ENCODE data around the gene KPNA4. TPM values are rescaled to one million over a fixed set of nuclear protein-coding genes. Genes with fewer than 3 reads are reported as not detected.

KPNA4 gene
- total RNA-seq, 2 experiments from 2014 or later: 44.0 to 49.4 TPM

DNA sequence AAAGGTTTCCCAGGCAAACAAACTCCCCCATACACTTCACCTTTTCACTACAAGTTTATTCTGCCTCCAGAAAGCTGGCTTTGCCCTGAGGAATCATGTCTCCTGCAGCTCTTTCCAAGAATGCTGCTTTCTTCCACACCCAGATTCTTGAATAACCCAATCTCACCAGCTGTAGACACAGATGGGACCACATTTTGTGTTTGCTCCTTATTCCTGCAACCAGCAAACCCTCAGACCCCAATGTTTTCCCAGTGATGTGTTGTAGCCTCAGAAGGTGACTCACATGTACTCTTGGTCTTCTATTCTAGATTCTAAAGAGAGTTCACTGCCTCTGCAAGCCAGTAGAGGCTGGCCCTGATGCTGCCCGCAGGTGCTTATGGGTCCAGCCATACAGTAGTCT is 92.2 kb downstream of the KPNA4 start:
- no peaks in the 10 kb centered on the region for H3K4me1 Mint-ChIP-seq (ENCODE audit: low read depth)
- H3K4me3 Mint-ChIP-seq: no peak overlapping the region
- no peaks in the 10 kb centered on the region for H3K36me3 Mint-ChIP-seq (ENCODE audit: low read depth)
- ATAC-seq (ENCODE audit: poor library complexity): no peak
- peaks cover 22% of the 10 kb centered on the region for H3K27me3 Mint-ChIP-seq
- H3K27ac ChIP-seq (ENCODE audit: low read depth in 1 of 2, low read length in 2 of 2): no peak overlapping the region
- CTCF ChIA-PET: no interaction called here
- TF ChIP-seq, protein P1, sequence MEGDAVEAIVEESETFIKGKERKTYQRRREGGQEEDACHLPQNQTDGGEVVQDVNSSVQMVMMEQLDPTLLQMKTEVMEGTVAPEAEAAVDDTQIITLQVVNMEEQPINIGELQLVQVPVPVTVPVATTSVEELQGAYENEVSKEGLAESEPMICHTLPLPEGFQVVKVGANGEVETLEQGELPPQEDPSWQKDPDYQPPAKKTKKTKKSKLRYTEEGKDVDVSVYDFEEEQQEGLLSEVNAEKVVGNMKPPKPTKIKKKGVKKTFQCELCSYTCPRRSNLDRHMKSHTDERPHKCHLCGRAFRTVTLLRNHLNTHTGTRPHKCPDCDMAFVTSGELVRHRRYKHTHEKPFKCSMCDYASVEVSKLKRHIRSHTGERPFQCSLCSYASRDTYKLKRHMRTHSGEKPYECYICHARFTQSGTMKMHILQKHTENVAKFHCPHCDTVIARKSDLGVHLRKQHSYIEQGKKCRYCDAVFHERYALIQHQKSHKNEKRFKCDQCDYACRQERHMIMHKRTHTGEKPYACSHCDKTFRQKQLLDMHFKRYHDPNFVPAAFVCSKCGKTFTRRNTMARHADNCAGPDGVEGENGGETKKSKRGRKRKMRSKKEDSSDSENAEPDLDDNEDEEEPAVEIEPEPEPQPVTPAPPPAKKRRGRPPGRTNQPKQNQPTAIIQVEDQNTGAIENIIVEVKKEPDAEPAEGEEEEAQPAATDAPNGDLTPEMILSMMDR (IDR thresholded peaks at IDR 0.05): no peak
- peaks cover 12 to 19% of the 10 kb centered on the region in 2 experiments for H3K9me3 ChIP-seq (ENCODE audit: control insufficient read depth in 1 of 2, insufficient read depth in 1 of 2, low read length in 2 of 2)
- no peaks in the 10 kb centered on the region for H3K4me1 ChIP-seq (ENCODE audit: insufficient read depth, low read length)
- H3K36me3 ChIP-seq (ENCODE audit: insufficient read depth, low read length): no peaks in the 10 kb centered on the region
- no peak overlapping the region for H3K4me3 ChIP-seq (ENCODE audit: low read length)
- no peak for DNase-seq
- POLR2A ChIA-PET: no interaction called here
- no peak overlapping the region for H3K27ac Mint-ChIP-seq
- H3K27me3 ChIP-seq (ENCODE audit: control insufficient read depth in 1 of 2, insufficient read depth in 2 of 2, low read length in 2 of 2): peaks cover 0 to 9% of the 10 kb centered on the region in 2 experiments
- H3K9me3 Mint-ChIP-seq: peaks cover 9% of the 10 kb centered on the region
- intact Hi-C loops (cut with DNase I, micrococcal nuclease): no loop called here

- Mint-ChIP-seq H3K27ac (no peak overlapping the region), H3K27me3 (peaks cover 18% of the 10 kb centered on the region), H3K4me3 (no peak overlapping the region), H3K9me3 (peaks cover 9% of the 10 kb centered on the region), H3K4me1 (ENCODE audit: low read depth) (no peaks in the 10 kb centered on the region), H3K36me3 (ENCODE audit: low read depth) (no peaks in the 10 kb centered on the region)
- CTCF ChIA-PET: no interaction called here
- Histone ChIP-seq H3K36me3 (ENCODE audit: insufficient read depth, low read length) (no peaks in the 10 kb centered on the region), H3K27ac (ENCODE audit: low read depth in 1 of 2, low read length in 2 of 2) (no peak overlapping the region), H3K4me3 (ENCODE audit: low read length) (no peak overlapping the region), H3K9me3 (ENCODE audit: control insufficient read depth in 1 of 2, insufficient read depth in 1 of 2, low read length in 2 of 2) (peaks cover 12 to 19% of the 10 kb centered on the region in 2 experiments), H3K4me1 (ENCODE audit: insufficient read depth, low read length) (no peaks in the 10 kb centered on the region), H3K27me3 (ENCODE audit: control insufficient read depth in 1 of 2, insufficient read depth in 2 of 2, low read length in 2 of 2) (peaks cover 0 to 9% of the 10 kb centered on the region in 2 experiments)
- ATAC-seq (ENCODE audit: poor library complexity): no peak
- no peak for DNase-seq
- POLR2A ChIA-PET: no interaction called here
- intact Hi-C loops (cut with DNase I, micrococcal nuclease): no loop called here
- TF ChIP-seq, protein P1 (IDR thresholded peaks at IDR 0.05): no peak
Observed at GRCh38 chr3:160472344-160472743, 93.0 kb downstream of the KPNA4 start.

- no peak overlapping the region for H3K4me3 ChIP-seq (ENCODE audit: low read length)
- Mint-ChIP-seq H3K36me3 (ENCODE audit: low read depth) (no peaks in the 10 kb centered on the region), H3K4me3 (no peak overlapping the region), H3K27me3 (peaks cover 18% of the 10 kb centered on the region), H3K4me1 (ENCODE audit: low read depth) (no peaks in the 10 kb centered on the region), H3K27ac (no peak overlapping the region), H3K9me3 (peaks cover 9% of the 10 kb centered on the region)
- ChIA-PET CTCF (no interaction called here), POLR2A (no interaction called here)
- H3K27ac ChIP-seq (ENCODE audit: low read depth in 1 of 2, low read length in 2 of 2): no peak overlapping the region
- no peaks in the 10 kb centered on the region for H3K36me3 ChIP-seq (ENCODE audit: insufficient read depth, low read length)
- peaks cover 0 to 9% of the 10 kb centered on the region in 2 experiments for H3K27me3 ChIP-seq (ENCODE audit: control insufficient read depth in 1 of 2, insufficient read depth in 2 of 2, low read length in 2 of 2)
- ATAC-seq (ENCODE audit: poor library complexity) (no peak), DNase-seq (no peak)
- H3K9me3 ChIP-seq (ENCODE audit: control insufficient read depth in 1 of 2, insufficient read depth in 1 of 2, low read length in 2 of 2): peaks cover 12 to 19% of the 10 kb centered on the region in 2 experiments
- H3K4me1 ChIP-seq (ENCODE audit: insufficient read depth, low read length): no peaks in the 10 kb centered on the region
- intact Hi-C loops (cut with DNase I, micrococcal nuclease): no loop called here
- TF ChIP-seq, protein P1 (IDR thresholded peaks at IDR 0.05): no peak
Observed at GRCh38 chr3:160471892-160472291, 93.5 kb downstream of the KPNA4 start.

Data from CD4-positive, alpha-beta T cell (primary cell).